NOMO-1 treated with DMSO at 0.1 percent for 48 hours (cell line): ENCODE measurements around the gene EBPL.
A peak's percentile ranks its signal among the peaks of the same experiment; 100 is the strongest.
"Not testable (repeated sequence)": the region's sequence is repeated elsewhere in the genome, so short reads cannot be mapped to it uniquely, and the experiment has no call there.

Experiments used
- DNase-seq: peaks from one replicate; lab custom pipeline; 2025; ENCODE audit not compliant: unreplicated experiment; lab: John Stamatoyannopoulos, UW

The EBPL gene

GRCh38 chr13:49636705-49637104, 54.6 kb downstream of the EBPL start:
- DNase-seq: no peak

GRCh38 chr13:49635599-49636433, 55.5 kb downstream of the EBPL start:
- no peak for DNase-seq

- no peak for DNase-seq
Observed at GRCh38 chr13:49633710-49634109, 57.6 kb downstream of the EBPL start.

DNA sequence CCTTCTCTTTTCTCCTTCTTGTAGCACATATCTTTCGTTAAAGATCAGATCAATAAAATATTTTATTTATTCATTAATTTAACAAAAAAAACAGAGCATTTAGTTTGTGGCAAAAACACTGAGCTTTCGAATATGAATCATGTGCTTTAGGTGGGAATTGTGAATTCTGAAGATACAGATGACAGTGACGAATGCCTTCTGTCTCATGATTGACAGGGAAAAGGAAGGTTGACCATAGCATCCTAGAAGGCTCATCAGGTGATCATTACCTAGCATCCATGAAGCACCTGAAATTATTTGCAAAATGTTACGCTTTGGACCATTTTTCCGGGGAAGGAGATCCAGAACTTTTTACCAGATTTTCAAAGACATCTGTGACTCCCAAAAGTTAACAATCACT, 59.1 kb downstream of the EBPL start:
- no peak for DNase-seq

DNA sequence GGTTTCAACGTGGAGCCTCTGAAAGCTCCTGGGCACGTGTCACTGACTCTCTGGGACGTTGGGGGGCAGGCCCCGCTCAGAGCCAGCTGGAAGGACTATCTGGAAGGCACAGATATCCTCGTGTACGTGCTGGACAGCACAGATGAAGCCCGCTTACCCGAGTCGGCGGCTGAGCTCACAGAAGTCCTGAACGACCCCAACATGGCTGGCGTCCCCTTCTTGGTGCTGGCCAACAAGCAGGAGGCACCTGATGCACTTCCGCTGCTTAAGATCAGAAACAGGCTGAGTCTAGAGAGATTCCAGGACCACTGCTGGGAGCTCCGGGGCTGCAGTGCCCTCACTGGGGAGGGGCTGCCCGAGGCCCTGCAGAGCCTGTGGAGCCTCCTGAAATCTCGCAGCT, 60.7 kb downstream of the EBPL start:
- no peak for DNase-seq

- DNase-seq: no peak
Observed at GRCh38 chr13:49629947-49630346, 61.3 kb downstream of the EBPL start.

DNA sequence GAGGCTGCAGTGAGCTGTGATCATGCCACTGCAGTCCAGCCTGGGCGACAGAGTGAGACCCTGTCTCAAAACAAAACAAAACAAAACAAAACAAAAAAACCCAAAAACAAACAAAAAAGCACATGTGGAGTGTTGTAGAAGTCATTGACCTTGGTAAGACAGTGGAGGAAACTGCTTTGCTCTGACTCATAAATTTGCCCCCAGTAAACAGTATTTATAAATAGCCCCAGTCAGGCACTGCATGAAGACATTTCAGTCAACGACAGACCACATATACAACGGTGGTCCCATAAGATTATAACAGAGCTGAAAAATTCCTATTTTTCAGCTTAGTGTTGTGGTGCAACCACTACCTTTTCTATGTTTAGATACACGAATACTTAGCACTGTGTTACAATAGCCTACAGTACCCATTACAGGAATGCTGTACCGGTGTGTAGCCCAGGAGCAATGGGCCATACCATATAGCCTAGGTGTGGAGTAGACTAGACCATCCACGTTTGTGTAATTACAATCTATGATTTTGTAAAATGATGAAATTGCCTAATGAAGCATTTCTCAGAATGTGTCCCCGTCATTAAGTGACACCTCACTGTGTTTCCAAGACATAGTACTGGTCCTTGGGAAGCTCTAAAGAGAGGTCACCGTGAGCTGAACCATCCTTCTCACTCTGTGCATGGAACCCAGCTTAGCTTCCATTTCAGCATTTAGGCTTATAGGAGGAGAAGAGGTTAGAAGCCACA, 61.9 kb downstream of the EBPL start:
- DNase-seq: peak; percentile 8

DNA sequence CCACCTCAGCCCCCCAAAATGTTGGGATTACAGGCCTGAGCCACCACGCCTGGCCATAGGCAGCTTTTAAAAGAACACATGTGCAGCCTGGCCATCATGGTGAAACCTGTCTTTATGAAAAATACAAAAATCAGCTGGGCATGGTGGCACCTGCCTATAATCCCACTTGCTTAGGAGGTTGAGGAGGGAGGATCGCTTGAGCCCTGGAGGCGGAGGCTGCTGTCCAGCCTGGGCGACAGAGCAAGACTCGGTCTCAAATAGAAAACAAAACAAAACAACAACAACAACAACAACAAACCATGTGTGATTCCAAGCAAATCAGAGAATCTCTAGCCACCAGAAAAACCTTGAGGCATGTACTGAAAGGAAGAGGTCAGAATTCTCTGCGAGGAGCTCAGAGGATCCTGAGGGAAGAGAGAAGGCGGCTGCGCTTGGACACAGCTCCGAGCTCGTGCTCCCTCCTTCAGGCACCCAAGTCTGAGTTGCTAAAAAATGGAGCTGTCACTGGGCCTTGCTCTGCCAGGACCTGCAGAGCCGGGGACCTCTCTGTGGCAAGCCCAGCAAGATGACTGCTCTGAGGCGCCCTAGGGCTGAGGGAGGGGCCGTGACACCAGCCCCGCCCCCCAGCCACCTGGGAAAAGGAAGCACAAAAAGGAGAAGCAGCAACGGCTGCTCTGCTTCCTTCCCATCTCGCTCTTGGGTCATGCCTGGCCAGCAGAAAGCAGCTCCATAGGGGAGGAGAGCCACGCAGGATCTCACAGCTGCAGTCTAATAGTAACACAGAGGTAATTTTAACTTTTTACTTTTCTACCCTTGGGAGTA, 63.2 kb downstream of the EBPL start, which contains the start of gene ARL11:
ARL11 (plus strand) TSS at position 677 of the 822 bp plus-strand sequence. CDS start 1,941 bp downstream, outside the sequence.
- DNase-seq: peak; percentile 95

DNA sequence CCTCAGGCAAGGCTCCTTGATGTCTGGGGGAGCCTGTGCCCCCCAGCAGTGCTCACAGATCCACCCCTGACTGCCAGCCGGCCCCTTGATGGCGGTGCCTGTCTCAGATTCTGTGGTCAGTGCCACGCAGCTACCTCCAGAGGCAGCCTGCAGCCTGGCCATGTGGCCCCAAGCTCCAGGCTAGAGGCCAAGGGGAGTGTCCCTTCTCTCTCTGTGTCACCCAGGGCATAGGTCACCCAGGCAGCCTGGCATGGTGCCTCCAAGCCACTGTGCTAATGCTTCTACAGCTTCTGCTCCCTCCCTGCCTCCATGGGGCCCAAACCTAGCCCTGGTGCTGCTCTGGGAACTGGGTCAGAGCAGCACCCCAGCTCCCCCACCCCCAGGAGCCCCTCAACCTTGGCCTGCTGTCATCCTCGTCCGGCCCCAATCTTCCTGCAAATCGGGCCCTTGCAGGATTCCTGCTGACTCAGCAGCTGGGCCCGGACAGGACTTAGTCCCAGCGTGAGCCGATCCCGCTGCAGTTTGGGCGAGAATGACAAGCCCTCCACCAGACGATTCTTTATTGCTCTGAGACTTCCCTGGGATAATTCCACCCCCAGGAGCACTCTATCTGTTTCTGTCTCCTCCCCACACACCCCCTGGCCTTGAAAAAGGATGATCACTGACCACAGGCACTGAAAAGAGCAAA, 65.8 kb downstream of the EBPL start:
- DNase-seq: no peak

GRCh38 chr13:49624229-49624628, 67.1 kb downstream of the EBPL start:
- no peak for DNase-seq

GRCh38 chr13:49622174-49622946, 68.9 kb downstream of the EBPL start:
- DNase-seq: no peak

GRCh38 chr13:49620170-49620621, 71.1 kb downstream of the EBPL start:
- peak; percentile 43 for DNase-seq

- no peak for DNase-seq
Observed at GRCh38 chr13:49616676-49617065, 74.6 kb downstream of the EBPL start.

DNA sequence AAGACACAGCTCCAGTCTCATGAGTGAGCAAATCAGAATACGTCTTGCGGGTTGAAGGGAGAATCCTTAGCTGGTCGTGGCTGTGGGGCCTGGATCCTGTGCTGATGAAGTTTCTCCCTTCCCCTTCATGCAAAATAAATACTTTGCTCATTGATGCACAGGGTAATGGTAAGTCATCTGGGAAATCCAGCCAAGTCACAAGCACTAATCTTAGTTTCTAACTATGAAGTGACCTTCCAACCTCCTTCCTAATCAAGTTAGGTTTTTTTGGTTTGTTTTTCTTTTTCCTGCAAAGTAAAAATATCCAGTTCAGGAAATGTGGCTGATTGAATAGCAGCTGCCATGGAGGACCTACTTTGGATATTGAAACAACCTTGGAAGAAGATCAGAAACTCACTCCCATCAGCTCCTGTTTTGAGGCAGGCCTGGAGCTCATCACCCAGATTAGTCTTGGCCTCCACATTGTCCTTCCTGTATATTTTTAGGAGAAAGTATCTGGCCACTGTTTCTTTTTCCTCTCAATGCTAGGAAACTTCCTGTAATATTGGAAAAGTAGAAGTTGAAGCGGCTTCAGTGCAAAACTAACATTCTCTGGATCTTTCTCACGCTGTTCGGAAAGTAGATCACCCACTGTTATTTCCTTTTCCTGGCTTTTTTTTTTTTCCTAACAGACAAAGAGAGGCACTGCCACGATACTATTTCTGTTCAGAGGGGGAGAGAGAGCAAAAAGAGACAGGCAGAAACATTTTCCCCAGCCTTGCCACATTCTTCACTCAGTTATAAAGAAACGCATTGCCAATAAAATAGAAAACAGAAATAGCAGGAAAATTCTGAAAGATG, 75.2 kb downstream of the EBPL start:
- no peak for DNase-seq

GRCh38 chr13:49612042-49612441, 79.2 kb downstream of the EBPL start:
- DNase-seq: not testable (repeated sequence)
